ENCODE measurements around the gene MOCOS. TPM values are rescaled to one million over a fixed set of nuclear protein-coding genes. Genes with fewer than 3 reads are reported as not detected.

The MOCOS gene
- total RNA-seq, 1 donor from 2014 or later = 5.8 TPM

DNA sequence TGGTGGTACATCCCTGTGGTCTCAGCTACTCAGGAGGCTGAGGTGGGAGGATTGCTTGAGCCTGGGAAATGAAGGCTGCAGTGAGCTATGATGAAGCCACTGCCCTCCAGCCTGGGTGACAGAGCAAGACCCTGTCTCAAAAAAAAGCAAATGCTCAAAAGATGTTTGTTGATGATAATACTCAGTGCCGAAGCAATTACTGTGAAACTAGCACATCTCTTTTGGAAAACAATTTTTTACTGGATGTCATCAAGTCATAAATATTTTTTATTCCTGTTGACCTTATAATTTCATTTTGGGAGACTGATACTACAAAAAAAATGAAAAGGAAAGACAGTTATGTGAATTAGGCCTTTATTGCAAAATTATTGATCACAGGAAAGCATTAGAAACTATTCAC is 75.7 kb downstream of the MOCOS start:
- no peak for DNase-seq (ENCODE audit: low spot score)

DNA sequence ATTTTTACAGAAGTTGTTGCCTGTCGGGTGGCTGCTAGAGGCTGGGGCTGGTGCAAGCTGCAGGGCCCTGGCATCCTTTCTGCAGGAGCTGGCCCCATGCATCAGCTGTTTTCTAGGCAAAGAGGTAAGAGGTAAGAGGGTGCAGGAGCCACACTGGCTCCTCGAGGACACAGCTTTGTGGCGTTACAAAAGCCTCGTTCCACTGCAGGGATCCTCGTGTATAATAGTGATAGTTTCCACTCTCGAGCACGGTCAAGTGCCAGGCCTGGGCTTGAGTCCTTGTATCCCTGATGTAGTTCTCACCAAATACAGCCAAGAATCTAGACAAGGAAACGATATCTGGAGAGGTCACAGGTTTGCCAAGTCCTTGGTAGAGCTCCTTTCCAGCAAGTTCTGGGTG is 77.0 kb downstream of the MOCOS start:
- no peak for DNase-seq (ENCODE audit: low spot score)

DNA sequence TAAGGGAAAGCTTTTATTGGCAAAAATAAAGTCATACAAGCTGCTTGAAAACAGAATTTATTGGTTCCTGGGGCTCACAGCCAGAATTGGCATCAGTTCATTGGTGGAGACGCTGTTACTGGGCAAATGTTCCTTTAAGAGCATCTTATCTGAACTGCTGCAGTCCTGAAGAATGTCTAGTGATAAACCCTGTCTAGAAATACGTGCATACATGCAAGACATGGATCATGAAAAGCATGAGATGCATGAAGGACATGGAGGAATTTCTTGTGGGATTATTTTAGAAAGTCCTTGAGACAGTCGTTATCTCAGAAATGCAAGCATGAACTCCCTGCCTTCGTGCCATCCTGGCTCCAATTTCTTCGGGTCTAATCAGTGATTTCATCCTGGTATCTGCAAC is 77.7 kb downstream of the MOCOS start:
- no peak for DNase-seq (ENCODE audit: low spot score)

DNA sequence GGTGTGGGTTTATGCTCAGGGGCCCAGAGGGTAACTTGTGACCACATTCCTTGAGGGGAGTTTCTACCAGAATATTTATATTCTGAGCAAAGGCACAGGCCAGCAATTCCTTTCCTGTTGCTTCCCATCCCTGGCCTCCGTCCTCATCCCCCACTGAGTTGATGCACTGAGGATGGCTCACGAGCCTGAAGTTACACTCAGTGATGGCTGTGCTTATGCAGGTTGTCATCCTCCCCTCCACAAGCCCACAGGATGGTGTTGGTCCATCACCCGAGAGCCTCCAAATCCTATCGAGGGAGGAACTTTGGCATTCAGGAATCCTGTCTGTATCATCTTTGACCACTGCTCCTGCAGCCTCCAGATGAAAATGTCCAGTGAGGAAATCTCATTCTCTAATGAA is 81.9 kb downstream of the MOCOS start:
- DNase-seq (ENCODE audit: low spot score) = no peak

DNA sequence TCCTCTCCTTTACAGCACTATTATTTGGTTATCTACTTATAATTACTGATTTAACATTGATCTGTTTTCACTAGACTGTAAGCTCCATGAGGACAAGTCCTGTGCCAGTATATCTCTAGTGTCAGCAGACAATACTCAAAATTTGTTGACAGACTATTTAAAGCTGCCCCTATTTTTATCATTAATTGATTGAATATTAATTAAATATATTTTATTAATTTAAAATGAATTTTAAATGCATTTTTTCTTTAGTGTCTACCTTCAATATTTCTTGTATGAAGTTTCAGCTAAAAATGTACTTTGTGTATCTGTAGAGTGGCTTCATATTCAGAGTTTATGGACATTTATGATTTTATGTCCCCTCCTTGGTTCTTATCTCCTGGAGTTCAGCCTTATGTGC is 83.9 kb downstream of the MOCOS start:
- no peak for DNase-seq (ENCODE audit: low spot score)

DNA sequence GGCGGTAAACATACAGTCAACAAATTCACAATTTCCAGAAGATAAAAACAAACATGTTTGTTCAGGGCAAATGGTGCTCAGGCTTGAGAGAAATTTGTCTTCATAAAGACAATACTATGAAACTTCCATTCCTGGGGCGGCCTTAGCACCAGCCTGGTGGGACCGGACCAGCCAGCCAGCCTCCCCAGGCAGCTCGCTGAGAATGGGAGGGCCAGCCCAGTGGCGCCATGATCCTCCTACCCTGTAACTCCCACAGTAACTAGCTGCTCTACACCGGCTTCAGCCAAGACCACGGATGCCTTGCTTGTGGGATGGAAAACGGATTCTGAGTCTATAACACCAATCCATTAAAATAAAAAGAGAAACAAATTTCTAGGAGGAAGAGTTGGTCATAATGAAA is 86.0 kb downstream of the MOCOS start:
- DNase-seq (ENCODE audit: low spot score) = no peak

DNA sequence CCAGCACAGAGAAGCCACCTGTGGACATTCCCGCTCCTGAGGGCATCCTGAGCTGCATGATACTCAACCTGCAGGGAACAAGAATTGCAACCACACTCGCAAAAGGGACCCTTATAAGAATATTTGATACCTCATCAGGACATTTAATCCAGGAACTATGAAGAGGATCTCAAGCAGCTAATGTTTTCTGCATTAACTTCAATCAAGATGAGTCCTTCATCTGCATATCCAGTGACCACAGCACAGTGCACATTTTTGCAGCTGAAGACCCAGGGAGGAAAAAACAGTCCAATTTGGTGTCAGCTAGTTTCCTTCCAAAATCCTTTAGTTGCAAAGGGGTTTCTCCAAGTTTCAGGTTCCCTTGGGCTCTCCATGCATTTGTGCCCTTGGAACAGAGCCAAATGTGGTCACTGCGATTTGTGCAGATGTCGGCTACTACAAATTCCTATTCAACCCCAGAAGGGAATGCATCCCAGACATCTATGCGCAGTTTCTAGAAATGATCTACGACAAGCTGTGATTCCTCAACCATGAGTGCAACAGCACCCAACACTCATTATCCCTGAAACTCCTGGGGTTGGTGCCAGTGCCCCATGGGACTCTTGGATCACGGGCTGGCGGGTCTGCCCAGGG is 86.9 kb downstream of the MOCOS start:
- DNase-seq (ENCODE audit: low spot score) = no peak

DNA sequence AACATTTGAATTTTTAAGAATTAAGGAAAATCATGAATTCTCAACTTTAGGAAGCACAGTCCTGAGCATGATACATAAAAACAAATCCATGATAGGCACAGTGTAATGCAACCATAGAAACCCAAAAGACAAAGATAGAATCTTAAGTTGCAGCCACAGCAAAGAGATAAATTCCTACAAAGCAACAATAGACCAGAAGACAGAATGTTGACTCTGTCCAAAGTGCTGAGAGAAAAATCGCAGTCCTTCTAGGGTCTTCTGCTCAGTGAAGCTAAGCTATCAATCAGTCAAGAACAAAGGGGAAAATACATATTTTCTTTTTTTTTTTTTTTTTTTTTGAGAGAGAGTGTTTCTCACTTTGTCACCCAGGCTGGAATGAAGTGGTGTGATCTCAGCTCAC is 88.3 kb downstream of the MOCOS start:
- DNase-seq (ENCODE audit: low spot score) = no peak

DNA sequence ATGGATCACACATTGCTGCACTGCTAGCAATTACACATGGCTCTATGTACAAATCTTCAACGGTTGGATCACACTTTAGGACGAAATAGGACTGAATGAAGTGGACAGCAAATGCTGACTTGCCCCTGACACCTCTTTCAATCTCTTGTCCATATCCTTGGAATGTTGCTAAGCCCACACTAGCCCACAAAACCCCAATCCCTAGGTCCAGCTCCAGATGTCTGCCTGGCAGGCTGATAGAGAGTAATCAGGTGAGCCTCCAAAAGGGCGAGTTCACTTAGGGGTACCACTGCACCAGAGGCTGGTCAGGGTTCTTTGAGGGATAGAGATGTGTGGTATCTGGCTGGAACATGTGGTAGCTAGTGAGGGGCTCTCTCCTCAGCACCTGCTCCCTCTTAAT is 91.7 kb downstream of the MOCOS start:
- no peak for DNase-seq (ENCODE audit: low spot score)

DNA sequence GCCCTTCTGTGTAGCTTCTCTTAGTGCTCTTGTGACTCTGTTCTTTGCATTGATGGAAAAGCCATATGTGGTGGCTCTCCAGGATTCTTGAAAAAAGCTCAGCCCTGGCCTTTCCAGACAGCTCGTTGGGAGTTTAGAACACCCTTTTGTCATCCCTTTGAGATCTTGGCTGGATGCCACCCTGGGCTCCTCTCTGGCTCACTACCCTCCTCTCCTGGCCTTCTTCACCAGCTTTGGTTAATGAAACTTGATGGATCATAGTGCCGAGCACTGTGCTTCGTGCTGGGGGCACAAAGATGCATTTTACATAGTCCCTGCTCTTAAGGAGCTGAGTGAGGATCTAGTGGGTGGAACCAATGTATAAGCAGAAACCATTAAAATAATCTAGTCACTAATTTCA is 94.6 kb downstream of the MOCOS start:
- no peak for DNase-seq (ENCODE audit: low spot score)

DNA sequence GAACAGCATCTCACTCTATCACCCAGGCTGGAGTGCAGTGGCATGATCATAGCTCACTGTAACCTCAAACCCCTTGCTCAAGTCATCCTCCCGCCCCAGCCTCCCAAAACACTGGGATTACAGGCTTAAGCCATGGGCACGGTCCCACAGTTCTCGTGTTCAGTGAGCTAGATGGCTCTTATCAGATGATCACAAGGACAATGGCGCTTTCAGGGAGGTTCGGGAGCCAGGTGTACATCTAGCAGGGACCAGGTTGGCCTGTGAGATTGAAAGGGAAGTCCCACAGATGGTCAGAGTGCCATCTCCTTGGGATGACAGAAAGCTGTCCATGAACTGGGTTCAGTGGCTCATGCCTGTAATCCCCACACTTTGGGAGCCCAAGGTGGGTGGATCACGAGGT is 96.2 kb downstream of the MOCOS start:
- no peak for DNase-seq (ENCODE audit: low spot score)

DNA sequence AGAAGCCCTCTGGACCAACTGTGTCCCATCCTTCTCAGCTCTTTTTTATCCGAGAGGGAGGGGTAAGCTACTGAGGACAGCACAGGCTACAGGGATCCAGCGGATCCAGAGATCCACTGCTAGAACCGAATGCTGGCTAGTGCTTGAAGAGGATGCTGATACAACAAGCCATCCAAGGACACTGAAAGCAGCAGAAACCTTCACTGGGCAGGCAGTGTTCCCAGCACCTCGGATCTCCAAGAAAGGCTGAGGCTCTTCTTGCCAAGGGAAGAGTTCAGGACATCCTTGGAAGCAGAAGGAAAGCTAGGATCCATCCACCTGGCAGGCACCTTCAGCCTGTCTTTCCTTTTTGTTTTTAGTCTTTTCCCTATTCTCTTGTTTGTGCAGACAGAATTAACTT is 97.0 kb downstream of the MOCOS start:
- DNase-seq (ENCODE audit: low spot score) = no peak

DNA sequence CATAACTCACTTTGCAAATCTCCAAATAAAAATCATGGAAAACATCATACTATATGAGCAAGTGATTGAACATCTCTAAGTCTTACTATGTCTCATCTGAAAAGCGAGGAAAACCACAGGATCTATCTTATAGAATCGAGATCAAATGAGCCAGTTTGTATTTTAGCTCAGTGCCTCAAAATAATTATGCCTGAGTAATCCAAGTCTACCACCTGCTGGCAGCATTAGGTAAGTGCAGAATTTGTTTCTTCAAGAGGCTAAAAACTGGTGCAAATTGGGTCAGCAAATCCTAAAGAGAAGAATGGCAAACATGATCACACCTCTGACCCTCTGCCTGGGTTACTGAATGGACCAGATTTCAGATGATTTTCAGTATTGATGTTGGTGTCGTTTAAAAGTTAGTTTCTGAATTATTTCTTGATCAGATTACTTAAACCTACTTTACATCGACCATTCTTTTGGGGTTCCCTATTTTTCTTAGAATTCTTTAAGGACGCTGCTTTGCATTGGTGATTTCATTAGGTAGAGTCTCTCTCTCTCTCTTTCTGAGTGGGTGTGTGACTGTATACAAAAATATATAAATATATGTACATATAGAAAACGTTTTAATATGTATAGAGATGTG is 97.5 kb downstream of the MOCOS start:
- no peak for DNase-seq (ENCODE audit: low spot score)

DNA sequence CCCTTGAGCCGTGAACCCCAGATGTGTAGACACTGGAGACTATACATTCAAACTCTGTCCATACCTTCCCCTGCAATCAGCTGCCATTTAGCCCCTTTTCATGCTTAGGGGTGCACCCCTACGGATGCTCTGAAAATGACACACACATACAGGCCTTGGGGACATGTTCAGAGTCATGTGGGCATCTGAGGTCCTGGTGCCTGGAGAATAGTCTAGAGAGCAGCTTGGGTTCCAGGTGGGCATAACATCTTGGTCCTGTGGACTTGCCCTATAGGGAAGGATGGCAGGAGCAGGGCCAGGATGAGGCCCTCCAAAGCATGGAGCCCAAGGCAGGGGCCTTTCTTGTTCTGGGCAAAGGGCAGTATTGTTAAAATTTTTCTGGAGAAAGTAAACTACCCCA is 100.4 kb downstream of the MOCOS start:
- no peak for DNase-seq (ENCODE audit: low spot score)

DNA sequence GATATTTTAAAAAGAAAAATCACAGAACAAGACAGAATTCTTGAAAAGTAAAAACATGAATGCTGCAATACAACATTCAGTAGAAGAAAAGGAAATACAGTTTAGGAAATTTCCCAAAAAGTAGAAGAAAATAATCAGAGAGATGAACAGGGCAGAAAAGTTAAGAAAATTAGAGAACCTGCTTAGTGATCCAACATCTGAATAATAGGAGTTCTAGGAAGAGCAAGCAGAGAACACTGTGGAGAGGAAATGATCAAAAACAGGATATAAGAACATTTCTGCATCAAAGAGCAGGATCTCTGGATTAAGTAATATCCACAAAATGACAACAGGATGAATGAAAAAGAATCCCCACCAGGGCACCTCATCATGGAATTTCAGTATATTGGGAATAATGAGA is 101.4 kb downstream of the MOCOS start:
- DNase-seq (ENCODE audit: low spot score) = no peak

DNA sequence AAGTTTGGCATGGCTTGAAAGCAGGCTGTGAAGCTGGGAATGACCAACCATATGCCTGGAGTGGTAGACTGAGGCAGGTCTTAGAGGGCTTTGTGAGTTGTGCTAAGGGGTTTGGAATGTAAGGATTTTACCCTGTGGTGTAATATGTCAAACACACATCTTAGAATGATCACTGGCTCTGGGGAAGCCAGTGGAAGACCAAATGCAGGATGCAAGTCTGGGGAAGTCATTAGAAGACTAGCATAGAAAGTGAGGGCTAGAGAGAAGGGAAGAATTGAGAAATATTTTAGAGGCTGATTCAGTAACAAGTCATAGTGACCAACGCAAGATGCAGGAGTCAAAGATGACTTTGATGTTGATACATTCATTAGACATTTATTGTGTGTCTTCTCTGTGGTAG is 106.7 kb downstream of the MOCOS start:
- DNase-seq (ENCODE audit: low spot score) = no peak

DNA sequence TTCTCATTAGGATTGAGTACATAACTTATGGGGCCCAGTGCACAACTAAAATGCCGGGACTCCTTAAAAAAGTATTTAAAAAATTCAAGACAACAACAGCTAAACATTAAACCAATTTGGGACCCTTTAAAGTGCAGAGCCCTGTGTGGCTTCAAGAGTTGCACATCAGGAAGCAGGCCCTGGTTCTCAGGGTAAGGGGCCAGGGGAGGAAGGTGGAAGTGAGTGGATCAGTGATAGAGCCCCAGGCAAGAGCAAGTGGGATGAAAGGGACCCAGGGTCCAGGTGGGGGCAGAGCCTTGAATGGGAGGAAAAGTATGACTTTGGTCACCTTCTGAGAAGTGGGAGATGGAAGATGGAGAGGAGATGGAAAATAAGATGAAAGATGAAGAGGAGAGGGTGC is 107.9 kb downstream of the MOCOS start:
- no peak for DNase-seq (ENCODE audit: low spot score)

DNA sequence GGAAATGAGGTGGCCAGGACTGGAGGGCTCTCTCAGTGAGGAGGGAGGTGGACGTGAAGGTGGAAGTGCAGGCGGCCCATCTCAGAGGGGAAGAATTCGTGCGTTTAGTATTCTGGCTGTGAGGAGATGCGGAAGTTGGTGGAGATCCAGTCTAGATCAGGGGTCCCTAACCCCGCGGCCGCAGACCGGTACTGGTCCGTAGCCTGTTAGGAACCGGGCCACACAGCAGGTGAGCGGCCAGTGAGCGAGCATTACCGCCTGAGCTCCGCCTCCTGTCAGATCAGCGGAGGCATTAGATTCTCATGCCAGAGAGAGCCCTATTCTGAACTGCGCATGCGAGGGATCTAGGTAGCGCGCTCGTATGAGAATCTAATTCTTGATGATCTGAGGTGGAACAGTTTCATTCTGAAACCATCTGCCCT is 108.6 kb downstream of the MOCOS start:
- DNase-seq (ENCODE audit: low spot score) = no peak

DNA sequence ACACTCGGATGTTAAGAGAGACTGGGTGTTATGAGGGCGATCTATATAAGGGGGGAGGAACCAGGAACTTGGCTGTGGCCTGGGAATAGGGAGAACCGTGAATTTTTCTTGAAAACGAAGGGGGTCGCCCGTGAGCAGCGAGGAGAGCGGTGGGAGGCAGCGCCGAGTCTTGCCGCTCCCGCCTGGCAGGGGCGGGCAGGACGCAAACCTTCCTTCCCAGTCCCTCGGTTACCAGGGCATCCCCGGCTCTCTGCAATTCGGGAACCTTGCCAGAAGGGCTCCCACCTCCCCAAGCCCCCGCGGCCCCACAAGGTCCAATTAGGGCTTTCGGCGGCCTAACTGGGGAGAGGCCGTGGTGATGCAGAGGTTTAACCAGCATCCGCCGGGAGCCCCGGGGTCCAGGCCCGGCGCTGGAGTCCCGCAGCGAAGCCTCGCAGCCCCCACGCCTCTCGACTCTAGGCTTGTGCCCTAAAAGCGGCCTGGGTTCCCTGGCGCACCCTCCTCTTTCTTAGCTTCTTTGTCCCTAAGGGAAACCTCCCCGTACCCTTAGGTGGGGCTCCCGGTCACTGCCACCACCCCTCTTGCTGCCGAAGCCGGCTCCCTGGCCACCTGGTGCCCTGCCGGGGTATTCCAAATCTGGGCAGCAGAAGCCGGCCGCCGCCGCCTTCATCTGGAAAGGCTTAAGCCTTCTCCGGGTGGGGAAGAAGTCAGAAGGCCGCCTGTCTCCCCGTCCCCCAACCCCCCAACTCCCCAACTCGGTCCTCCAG is 109.5 kb downstream of the MOCOS start:
- no peak for DNase-seq (ENCODE audit: low spot score)

DNA sequence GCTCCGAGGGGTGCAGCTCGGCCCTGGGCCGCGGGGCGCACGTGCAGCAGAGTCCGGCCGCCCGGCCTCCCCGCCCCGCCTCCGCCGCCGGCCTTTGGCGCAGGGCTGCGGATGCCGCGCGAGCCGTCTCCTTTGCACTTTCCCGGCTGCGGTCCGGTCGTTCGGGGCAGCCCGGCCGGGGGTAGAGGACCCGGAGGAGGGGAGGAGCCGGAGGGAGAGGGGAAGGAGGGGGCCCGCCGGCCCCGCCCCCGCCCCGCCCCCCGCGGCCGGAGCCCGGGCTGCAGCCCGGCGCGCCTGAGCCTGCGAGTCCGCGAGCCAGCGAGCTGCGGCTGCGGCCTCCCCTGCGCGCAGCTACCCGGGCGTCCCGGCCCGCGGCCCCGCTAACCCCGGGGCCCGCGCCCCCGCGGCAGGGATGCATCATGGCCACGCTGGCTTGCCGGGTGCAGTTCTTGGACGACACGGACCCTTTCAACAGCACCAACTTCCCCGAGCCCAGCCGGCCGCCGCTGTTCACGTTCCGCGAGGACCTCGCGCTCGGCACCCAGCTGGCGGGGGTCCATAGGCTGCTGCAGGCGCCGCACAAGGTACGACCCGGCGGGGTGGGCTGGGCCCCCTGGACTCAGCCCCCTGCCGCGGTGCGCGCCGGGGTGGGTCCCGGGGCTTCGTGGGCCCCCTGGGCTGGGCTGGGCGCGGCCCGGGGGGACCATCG is 110.3 kb downstream of the MOCOS start, which contains the start of gene FHOD3:
Gene FHOD3 (plus strand): TSS at position 297 of the 709 bp plus-strand sequence. CDS start 123 bp downstream, at position 420.
- no peak for DNase-seq (ENCODE audit: low spot score)

DNA sequence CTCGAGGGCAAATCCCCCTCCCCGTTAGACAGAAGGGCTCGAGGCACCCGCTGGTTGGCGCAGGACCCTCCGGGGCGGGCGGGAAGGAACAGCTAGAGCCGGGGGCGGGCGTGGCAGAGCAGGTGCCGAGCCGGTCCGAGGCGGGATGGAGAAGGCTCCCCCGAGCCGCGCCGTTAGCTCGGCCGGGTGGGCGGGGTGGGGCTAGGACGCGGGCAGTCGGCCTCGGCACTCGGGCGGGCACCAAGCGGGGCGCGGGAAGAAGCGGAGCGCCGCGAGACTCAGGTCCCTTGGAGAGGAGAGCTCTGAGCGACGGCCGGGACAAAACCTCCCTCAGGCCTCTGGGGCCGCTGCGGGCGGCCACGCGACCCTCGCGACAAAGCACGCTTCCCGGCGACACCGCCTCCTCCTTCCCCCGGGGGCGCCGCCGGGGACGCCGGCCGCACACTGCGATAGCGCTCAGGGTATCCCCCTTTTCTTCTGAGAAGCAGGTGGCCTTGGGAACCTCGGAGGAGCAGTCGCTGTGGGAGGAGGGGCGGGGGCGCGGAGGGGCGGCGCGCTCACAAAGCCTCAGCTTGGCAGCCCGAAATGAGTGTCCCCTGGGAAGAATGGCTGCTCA is 110.9 kb downstream of the MOCOS start:
- no peak for DNase-seq (ENCODE audit: low spot score)

DNA sequence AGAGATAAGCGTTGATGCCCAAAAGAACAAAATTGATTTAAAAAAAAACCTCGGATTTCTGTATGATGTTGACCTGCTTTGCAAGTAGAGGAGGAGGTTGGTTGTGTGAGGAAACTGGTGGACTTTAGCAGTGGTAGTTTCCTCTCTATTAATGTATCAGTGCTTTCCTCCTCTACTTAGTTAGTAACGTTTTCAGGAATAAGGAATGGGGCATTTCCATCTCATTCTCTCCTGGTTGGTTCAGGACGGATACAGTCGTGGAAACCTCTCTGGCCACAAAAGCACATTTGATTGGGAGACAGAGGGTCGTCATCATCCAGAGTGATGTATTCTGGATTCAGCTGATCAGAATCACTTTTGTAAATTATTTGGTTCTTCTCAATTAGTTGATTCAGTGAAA is 111.7 kb downstream of the MOCOS start:
- DNase-seq (ENCODE audit: low spot score) = no peak
